Measurements from ENCODE around the gene CDK17. TPM values are rescaled to one million over a fixed set of nuclear protein-coding genes. Genes with fewer than 3 reads are reported as not detected.

CDK17 gene
- total and polyA plus RNA-seq, 7 donors: 4.6 to 117 (median 63.2) TPM

DNA sequence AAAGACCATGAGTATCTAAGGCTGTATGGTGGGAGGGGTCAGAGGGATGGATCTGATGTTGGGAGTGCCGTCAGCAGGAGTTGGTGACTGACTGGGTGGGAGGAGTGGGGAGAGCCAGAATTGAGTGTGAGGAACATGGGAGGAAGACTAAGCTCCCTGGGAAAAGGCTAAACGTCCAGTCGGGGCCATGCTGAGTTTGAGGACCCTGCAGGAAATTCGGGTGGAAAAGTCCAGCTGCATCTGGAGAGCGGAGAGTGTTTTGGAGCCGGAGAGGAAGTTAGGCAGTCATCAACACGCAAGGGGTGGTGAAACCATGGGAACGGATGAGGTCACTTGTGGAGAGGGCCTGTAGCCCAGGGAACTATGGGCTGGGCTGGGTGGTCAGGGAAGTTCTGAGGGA lies 145.2 kb downstream of the CDK17 start:
- DNase-seq: peak; percentile 83
- no peaks in the 10 kb centered on the region for H3K9me3 ChIP-seq
- H3K27ac ChIP-seq: peak overlapping the region; percentile 26 to 75 (median 58)
- peaks cover 0 to 46% (median 30%) of the 10 kb centered on the region in 4 donors for H3K4me1 ChIP-seq
- intact Hi-C loops (cut with DNase I): no loop called here
- 79% methylated on average over 8 of the region's 8 CpGs for WGBS, 2 donors
- H3K4me3 ChIP-seq: no peak overlapping the region
- no peaks in the 10 kb centered on the region for H3K27me3 ChIP-seq
- peak in 3 of 4 donors; percentile 8 to 58 (median 15) for TF ChIP-seq POLR2AphosphoS5 (IDR thresholded peaks at IDR 0.05)
- TF ChIP-seq, protein P1, sequence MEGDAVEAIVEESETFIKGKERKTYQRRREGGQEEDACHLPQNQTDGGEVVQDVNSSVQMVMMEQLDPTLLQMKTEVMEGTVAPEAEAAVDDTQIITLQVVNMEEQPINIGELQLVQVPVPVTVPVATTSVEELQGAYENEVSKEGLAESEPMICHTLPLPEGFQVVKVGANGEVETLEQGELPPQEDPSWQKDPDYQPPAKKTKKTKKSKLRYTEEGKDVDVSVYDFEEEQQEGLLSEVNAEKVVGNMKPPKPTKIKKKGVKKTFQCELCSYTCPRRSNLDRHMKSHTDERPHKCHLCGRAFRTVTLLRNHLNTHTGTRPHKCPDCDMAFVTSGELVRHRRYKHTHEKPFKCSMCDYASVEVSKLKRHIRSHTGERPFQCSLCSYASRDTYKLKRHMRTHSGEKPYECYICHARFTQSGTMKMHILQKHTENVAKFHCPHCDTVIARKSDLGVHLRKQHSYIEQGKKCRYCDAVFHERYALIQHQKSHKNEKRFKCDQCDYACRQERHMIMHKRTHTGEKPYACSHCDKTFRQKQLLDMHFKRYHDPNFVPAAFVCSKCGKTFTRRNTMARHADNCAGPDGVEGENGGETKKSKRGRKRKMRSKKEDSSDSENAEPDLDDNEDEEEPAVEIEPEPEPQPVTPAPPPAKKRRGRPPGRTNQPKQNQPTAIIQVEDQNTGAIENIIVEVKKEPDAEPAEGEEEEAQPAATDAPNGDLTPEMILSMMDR (IDR thresholded peaks at IDR 0.05): no peak
- no peak for TF ChIP-seq EP300 (IDR thresholded peaks at IDR 0.05)
- peaks cover 0 to 17% (median 0%) of the 10 kb centered on the region in 4 donors for H3K36me3 ChIP-seq

DNA sequence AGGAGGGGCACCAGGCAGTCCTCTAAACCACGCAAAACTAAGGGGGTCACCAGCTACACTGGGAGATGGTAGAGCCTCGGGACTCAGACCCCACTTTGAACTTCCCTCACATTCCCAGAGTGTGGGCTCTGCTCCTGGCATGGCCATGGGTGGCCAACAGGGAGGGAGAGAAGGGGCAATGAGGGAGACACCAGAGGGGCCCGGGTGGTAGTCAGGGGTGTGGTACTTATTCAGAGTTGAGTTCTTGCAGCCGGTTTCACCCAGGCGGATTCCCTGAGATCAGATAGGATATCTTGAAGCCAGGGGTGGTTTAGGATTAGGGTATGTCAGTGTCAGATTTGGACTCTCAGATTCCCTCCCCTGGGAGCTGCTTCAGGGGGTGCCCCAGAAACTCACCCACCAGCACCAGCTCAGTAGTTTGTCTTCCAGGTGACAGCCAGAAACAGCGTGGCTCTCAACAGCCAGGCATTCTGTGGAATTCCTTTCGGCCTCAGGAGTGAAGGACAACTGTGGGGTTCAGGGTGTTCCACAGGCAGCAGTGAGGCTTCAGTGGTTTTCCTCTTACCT lies 150.0 kb downstream of the CDK17 start:
- intact Hi-C loops (cut with DNase I): no loop called here
- TF ChIP-seq POLR2A (IDR thresholded peaks at IDR 0.05): no peak
- DNase-seq: no peak
- Histone ChIP-seq H3K4me1 (peaks cover 0 to 36% (median 20%) of the 10 kb centered on the region in 4 donors), H3K4me3 (no peak overlapping the region), H3K9me3 (no peaks in the 10 kb centered on the region), H3K27ac (peak overlapping the region in 3 of 4 donors; percentile 30 to 74 (median 70)), H3K36me3 (peaks cover 5 to 33% (median 11%) of the 10 kb centered on the region in 4 donors), H3K27me3 (no peaks in the 10 kb centered on the region)
- 92 to 96% methylated on average over 7 of the region's 7 CpGs for WGBS, 2 donors

DNA sequence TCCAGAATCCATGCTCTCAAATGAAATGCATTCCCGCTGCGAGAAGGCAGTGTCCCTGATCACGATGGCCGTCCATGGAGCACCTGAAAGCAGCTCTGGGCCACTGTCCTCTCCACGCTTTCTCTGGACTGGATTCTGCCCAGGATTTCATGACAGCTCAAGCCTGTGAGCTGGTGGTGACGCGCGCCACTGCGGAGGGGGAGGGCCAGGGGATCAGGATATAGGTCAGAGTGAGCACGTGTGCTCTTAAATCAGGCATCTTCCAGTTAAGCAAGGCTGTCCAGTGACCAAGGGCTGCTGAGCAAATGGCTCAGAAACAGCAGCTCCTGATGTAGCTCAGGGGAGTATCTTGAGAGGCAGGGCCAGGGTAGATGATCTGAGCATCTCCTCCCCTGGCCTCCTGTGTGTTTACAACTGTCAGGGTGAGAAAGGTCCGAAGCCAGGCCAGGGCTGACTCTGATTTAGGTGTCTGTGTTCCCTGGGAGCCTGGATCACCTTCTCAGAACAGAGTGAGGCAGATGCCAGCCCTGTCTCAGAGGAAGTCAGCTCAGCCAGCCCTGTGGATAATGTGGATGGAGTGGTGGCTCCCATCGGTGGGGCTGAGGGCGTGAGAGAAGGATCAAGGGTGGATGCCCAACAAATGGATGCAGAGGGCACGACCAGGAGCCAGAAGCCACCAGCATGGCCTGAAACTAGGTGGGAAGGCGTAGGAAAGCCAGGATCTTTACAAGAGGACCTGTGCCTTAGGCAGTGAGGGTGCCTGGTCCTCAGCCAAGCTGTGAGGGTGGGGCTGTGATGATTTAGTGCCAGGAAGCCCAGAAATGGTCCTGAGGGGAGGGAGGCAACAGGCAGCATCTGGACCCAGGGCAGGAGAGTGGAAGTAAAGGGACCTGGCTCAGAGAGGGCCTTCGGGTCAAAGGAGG lies 150.8 kb downstream of the CDK17 start:
- H3K36me3 ChIP-seq: peaks cover 5 to 33% (median 11%) of the 10 kb centered on the region in 4 donors
- peaks cover 0 to 28% (median 20%) of the 10 kb centered on the region in 4 donors for H3K4me1 ChIP-seq
- H3K27me3 ChIP-seq: no peaks in the 10 kb centered on the region
- H3K27ac ChIP-seq: peak overlapping the region; percentile 30 to 74 (median 66)
- TF ChIP-seq EP300 (IDR thresholded peaks at IDR 0.05): peak in 2 of 4 donors; percentile 17 to 86
- peak; percentile 29 to 76 (median 60) for TF ChIP-seq POLR2AphosphoS5 (IDR thresholded peaks at IDR 0.05)
- TF ChIP-seq, protein P1 (IDR thresholded peaks at IDR 0.05): no peak
- no peak for TF ChIP-seq POLR2A (IDR thresholded peaks at IDR 0.05)
- intact Hi-C loops (cut with DNase I): no loop called here
- H3K4me3 ChIP-seq: no peak overlapping the region
- WGBS, 2 donors: 85 to 90% methylated on average over 16 of the region's 16 CpGs
- peak; percentile 91 for DNase-seq
- no peaks in the 10 kb centered on the region for H3K9me3 ChIP-seq

DNA sequence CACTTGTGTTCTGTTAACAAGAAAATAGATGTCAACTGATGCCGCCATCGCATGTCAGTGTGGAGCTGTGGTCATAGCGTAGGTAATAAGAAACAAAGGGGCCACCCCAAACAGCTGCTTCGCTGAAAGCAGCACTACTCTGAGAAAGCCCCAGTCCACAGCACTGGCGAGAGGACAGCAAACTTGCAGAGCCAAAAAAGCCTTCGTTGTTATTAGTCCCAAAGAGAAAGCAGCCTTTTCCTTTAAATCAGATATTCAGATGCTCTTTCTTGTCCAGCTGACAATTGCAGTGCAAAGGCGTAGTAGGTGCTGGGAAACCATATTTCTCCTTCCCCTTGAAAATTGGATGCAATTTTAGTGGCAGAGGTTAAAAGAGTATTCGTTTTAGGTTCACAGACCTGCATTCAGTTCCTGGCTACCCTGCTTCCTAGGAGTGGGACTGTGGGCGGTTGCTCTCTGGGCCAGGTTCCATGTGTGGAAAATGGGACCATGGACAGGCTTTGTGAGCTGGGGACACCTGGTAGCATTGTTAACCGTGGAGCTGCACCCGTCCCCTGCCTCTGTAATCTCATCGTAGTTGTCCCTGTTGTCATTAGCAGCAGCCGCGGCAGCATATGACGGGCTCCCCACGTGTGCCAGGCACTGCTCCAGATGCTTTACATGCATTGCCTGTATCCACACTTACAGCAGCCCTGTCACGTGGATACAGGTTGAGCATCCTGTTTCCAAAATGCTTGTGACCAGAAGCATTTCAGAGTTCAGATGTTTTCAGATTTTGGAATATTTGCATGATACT lies 151.9 kb downstream of the CDK17 start:
- 93% methylated on average over 17 of the region's 17 CpGs for WGBS, 2 donors
- Histone ChIP-seq H3K36me3 (peaks cover 5 to 33% (median 11%) of the 10 kb centered on the region in 4 donors), H3K4me1 (peaks cover 0 to 27% (median 20%) of the 10 kb centered on the region in 4 donors), H3K27ac (peak overlapping the region in 3 of 4 donors; percentile 30 to 74 (median 70)), H3K9me3 (no peaks in the 10 kb centered on the region), H3K4me3 (no peak overlapping the region), H3K27me3 (no peaks in the 10 kb centered on the region)
- intact Hi-C loops (cut with DNase I): no loop called here
- TF ChIP-seq EP300 (IDR thresholded peaks at IDR 0.05) (no peak), POLR2A (IDR thresholded peaks at IDR 0.05) (no peak), POLR2AphosphoS5 (IDR thresholded peaks at IDR 0.05) (no peak)
- TF ChIP-seq, protein P1 (IDR thresholded peaks at IDR 0.05): no peak
- DNase-seq: no peak
